ENCODE results near the gene PTPN7.

DNA sequence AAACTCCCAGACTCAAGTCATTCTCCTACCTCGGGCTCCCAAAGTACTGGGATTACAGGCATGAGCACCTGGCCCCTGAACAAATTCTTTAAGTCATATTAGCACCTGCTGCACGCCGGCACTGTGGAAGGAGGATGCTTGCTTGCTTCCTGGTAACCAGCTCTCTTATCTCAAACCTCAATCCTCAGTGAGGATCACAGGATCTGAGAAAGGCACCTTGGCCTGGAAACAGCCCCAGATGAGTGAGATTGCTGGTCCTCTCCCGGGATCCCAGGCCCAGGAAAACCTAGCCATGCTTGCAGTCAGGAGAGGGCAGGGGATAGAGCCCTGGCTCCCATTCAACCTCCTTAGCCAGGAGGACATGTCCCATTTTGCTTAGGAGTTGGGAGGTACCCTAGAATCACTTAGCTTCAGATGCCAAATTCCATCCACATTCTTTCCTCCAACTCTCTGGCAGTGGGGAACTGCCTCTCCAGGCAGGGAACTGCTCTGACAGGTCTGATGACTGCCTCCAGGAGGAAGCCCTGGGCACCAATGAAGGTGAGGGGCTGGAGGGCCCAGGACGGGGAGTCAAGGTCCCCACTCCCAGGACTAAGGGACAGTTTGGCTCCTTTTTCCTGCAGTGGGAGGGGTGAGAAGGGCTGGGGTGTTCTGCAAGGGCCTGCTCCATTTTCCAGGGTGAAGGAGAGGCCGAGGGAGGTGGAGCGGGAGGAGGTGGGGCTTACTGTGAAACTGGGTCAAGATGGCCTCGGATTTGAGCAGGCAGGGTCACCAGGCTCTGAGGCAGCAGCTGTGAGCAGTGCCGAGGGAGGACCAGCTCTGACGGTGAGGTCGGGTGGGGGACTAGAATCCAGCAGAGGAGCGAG is 28.2 kb downstream of the PTPN7 start:
- TF ChIP-seq, protein P1, sequence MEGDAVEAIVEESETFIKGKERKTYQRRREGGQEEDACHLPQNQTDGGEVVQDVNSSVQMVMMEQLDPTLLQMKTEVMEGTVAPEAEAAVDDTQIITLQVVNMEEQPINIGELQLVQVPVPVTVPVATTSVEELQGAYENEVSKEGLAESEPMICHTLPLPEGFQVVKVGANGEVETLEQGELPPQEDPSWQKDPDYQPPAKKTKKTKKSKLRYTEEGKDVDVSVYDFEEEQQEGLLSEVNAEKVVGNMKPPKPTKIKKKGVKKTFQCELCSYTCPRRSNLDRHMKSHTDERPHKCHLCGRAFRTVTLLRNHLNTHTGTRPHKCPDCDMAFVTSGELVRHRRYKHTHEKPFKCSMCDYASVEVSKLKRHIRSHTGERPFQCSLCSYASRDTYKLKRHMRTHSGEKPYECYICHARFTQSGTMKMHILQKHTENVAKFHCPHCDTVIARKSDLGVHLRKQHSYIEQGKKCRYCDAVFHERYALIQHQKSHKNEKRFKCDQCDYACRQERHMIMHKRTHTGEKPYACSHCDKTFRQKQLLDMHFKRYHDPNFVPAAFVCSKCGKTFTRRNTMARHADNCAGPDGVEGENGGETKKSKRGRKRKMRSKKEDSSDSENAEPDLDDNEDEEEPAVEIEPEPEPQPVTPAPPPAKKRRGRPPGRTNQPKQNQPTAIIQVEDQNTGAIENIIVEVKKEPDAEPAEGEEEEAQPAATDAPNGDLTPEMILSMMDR (IDR thresholded peaks at IDR 0.05; ENCODE audit: low read length), result no peak
- TF ChIP-seq EZH2 (IDR thresholded peaks at IDR 0.05; ENCODE audit: borderline replicate concordance, low read length), result no peak
